ENCODE results near the gene IFNL2.
A peak's percentile ranks its signal among the peaks of the same experiment; 100 is the strongest.
"Not testable (repeated sequence)": the region's sequence is repeated elsewhere in the genome, so short reads cannot be mapped to it uniquely, and the experiment has no call there.

IFNL2 gene

GRCh38 chr19:39268085-39268484 lies at the start of gene IFNL2:
Gene IFNL2 (plus strand): TSS chr19:39268396. CDS start chr19:39268569, 173 bp downstream.
- DNase-seq (ENCODE audit: low read depth): not testable (repeated sequence)

DNA sequence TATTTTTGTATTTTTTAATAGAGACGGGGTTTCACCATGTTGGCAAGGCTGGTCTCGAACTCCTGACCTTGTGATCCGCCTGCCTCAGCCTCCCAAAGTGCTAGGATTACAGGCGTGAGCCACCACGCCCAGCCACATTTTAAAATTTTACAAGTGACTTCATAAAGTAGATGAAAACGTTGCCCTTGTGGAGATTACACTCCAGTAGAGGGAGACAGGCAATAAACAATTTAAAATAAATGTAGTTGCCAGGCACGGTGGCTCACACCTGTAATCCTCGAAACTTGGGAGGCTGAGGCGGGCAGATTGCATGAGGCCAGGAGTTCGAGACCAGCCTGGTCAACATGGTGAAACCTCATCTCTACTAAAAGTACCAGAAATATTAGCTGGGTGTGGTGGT lies 49.1 kb upstream of the IFNL2 start:
- DNase-seq (ENCODE audit: low read depth): not testable (repeated sequence)

GRCh38 chr19:39223703-39224279 lies 44.4 kb upstream of the IFNL2 start:
- peak; percentile 55 for DNase-seq (ENCODE audit: low read depth)

DNA sequence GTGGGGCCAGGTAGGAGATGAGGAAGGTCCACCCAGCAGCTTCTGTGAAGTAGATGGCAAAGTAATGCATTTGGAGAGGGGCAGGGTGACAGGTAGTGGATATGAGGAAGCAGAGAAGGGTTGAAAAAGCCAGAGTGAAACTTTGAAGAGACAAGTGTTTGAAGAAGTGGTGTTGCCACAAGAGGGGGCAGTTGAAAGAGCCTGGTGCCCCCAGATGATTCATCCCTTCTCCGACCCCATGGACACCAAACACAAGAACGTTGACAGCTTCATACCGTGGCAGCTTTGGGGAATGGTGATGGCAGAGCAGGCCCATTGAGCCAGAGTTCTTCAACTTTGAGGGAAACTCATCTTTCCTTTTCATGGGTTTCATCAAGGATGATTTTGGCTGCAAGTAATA lies 43.3 kb upstream of the IFNL2 start:
- no peak for DNase-seq (ENCODE audit: low read depth)

GRCh38 chr19:39230096-39230764 lies 38.0 kb upstream of the IFNL2 start:
- no peak for DNase-seq (ENCODE audit: low read depth)

DNA sequence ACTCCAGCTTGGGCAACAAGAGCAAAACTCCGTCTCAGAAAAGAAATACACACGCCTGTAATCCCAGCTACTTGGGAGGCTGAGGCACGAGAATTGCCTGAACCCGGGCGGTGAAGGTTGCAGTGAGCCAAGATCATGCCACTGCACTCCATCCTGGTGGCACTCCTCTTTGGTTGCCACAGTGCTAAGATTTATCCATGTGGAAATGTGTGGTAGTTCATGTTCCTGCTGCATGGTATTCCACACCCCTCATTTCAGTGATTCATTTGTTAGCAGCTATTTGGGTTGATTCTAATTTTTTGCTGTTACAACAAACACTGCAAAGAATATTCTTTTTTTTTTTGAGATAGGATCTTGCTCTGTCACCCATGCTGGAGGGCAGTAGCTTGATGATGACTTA lies 35.5 kb upstream of the IFNL2 start:
- DNase-seq (ENCODE audit: low read depth): no peak

GRCh38 chr19:39236527-39236926 lies 31.7 kb upstream of the IFNL2 start:
- no peak for DNase-seq (ENCODE audit: low read depth)

- no peak for DNase-seq (ENCODE audit: low read depth)
Observed at GRCh38 chr19:39237200-39238184, 30.7 kb upstream of the IFNL2 start.

GRCh38 chr19:39238209-39238608 lies 30.0 kb upstream of the IFNL2 start:
- no peak for DNase-seq (ENCODE audit: low read depth)

DNA sequence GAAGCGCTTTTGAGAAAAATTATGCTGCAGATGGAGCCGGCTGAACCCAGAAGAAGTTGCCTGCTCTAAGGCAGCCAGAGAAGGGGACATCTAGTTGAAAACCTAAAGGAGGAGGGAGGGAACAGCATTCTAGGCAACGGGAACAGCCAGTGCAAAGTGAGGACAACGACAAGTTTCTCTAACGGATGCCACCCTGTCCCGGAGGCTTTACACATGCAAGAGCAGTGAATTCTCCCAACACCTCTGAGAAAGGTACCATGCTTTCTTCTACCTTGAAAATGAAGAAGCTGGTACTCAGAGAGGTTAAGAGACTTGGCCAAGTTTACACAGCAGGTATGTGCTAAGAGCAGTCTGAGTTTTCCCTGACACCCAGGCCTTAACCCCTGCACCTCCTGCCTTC lies 29.3 kb upstream of the IFNL2 start:
- no peak for DNase-seq (ENCODE audit: low read depth)

DNA sequence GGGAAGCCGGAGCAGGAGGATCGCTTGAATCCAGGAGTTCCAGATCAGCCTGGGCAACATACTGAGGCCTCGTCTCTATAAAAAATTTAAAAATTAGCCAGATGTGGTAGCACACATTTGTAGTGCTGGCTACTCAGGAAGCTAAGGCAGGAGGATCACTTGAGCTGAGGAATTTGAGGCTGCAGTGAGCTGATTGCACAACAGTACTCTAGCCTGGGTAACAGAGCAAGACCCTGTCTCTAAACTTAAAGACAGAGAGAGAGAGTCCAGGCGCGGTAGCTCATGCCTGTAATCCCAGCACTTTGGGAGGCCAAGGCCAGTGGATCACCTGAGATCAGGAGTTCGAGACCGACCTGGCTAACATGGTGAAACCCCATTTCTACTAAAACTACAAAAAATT lies 27.8 kb upstream of the IFNL2 start:
- no peak for DNase-seq (ENCODE audit: low read depth)

- DNase-seq (ENCODE audit: low read depth): not testable (repeated sequence)
Observed at GRCh38 chr19:39243741-39244140, 24.5 kb upstream of the IFNL2 start.

DNA sequence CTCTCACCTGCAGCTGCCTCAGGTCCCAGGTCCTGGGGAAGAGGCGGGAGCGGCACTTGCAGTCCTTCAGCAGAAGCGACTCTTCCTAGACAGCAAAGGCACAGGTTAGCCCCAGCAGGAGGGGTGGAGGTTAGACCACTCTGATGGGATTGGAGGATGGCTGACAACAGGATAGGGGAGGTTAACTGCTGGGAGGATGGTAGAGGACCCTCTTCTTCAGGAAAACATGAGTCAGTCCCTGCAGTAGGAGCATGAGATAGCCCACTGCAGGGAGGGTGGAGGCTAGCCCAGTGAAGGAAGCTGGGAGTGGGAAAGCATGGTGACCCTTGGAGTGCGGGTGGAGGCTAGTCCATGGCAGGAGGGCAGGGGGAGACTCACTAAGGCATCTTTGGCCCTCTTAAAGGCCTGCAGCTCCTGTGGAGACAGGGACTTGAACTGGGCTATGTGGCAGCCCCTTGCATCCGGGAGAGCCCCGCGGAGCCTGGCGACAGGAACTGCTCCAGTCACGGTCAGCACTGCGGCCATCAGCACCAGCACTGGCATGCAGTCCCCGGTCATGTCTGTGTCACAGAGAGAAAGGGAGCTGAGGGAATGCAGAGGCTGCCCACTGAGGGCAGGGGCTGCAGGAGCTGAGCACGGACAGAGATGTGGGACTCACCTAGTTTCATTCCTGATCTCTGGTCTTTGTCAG lies 23.6 kb upstream of the IFNL2 start, which contains the start of gene IFNL3:
IFNL3 (minus strand) TSS at position 597 of the 691 bp plus-strand sequence; CDS start at position 558, 39 bp downstream.
- not testable (repeated sequence) for DNase-seq (ENCODE audit: low read depth)

- not testable (repeated sequence) for DNase-seq (ENCODE audit: low read depth)
Observed at GRCh38 chr19:39245166-39245565, 23.0 kb upstream of the IFNL2 start.

DNA sequence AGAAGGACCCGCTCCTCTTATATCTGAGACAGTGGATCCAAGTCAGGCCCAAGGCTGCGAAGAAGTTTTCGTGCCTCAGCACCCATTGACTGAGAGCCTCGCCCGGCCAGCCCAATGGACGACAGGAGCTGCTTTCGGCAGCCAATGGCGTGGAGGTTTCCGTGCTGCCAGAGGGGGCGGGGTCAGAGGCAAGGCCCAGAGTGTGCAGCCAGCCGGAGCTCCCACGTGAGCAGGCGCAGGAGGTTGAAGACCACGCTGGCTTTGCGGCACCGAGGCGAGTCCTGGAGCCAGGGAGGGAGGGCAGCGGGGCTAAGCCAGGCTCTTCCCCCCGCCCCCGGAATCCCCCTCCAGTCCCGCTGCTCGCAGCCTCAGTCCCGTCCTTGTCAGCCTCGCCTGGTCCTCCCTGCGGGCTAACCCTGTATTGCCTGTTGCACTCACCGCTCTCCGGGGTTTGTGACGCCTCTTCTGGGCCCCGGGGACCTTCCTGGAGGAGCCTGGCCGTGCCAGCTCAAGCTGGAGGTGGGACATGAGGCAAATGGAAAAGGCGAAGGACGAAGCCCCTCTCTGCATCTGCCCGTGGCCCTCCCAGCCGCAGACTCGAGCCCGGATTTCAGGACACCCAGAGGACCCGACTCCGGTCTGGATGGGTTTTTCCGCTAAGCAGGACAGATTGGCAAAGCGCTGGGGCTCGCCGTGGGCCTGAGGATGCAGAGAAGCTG lies 21.1 kb upstream of the IFNL2 start:
- DNase-seq (ENCODE audit: low read depth): no peak

GRCh38 chr19:39247701-39248664 lies 20.2 kb upstream of the IFNL2 start:
- no peak for DNase-seq (ENCODE audit: low read depth)

DNA sequence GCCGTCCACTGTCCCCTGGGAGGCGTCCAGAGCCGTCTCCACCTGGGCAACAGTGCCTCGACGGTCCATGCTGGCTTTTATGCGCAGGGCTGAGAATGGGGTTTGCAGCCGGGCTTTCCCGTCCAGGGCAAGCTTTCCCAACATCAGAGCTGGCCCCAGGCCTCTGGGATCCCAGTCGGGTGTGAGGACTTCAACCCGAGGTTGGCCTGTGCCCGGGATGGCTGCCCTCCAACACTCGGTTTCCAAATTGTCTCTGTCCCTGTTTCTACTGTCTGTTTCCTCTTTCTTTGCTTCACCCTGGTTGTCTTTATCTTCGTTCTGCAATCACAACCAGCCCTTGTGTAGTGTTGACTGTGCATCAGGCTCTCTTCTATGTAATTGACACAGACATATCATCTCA lies 19.4 kb upstream of the IFNL2 start, which contains the start of gene IFNL4:
IFNL4 (minus strand) TSS at position 51 of the 400 bp plus-strand sequence.
- DNase-seq (ENCODE audit: low read depth): no peak

GRCh38 chr19:39251081-39251480 lies 17.1 kb upstream of the IFNL2 start:
- no peak for DNase-seq (ENCODE audit: low read depth)

- no peak for DNase-seq (ENCODE audit: low read depth)
Observed at GRCh38 chr19:39251846-39252245, 16.4 kb upstream of the IFNL2 start.

DNA sequence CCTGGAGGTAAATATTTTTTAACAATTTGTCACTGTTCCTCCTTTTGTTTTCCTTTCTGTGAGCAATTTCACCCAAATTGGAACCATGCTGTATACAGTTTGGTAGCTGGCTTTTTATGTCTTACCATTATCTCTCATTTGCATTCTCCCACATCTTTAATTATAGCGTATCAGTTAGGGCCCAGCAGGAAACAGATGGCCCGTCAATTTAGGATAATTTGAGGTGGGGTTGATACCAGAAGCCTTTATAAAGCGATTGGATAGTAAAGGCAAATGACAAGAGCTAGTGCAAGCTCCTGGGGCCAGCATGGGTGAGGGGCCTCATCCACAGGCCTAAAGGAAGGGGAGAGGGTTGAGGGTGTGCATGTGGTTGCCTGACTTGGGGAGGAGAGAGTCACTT lies 15.7 kb upstream of the IFNL2 start:
- DNase-seq (ENCODE audit: low read depth): no peak
